ENCODE results near the gene LETM1. TPM values are rescaled to one million over a fixed set of nuclear protein-coding genes. Genes with fewer than 3 reads are reported as not detected.

The LETM1 gene
- total RNA-seq, 1 experiment from 2014 or later: 102 TPM

GRCh38 chr4:1815096-1815996, 40.6 kb downstream of the LETM1 start:
- no peak overlapping the region for H3K27ac ChIP-seq (ENCODE audit: low read depth, low read length, poor library complexity, severe bottlenecking)
- intact Hi-C loops (cut with micrococcal nuclease; ENCODE audit: unreplicated experiment): no loop called here
- no TSS peak for BruUV-seq (replicated peaks)
- no peak overlapping the region for H3K4me3 ChIP-seq (ENCODE audit: low read depth, low read length, poor library complexity, severe bottlenecking)
- no peaks in the 10 kb centered on the region for H3K4me1 ChIP-seq (ENCODE audit: insufficient read depth, low read length, poor library complexity, severe bottlenecking)
- DNase-seq (ENCODE audit: low spot score): no peak
- peaks cover 61% of the 10 kb centered on the region for H3K36me3 ChIP-seq (ENCODE audit: insufficient read depth, low read length, poor library complexity, severe bottlenecking)
- TF ChIP-seq, protein P1, sequence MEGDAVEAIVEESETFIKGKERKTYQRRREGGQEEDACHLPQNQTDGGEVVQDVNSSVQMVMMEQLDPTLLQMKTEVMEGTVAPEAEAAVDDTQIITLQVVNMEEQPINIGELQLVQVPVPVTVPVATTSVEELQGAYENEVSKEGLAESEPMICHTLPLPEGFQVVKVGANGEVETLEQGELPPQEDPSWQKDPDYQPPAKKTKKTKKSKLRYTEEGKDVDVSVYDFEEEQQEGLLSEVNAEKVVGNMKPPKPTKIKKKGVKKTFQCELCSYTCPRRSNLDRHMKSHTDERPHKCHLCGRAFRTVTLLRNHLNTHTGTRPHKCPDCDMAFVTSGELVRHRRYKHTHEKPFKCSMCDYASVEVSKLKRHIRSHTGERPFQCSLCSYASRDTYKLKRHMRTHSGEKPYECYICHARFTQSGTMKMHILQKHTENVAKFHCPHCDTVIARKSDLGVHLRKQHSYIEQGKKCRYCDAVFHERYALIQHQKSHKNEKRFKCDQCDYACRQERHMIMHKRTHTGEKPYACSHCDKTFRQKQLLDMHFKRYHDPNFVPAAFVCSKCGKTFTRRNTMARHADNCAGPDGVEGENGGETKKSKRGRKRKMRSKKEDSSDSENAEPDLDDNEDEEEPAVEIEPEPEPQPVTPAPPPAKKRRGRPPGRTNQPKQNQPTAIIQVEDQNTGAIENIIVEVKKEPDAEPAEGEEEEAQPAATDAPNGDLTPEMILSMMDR (conservative IDR thresholded peaks at IDR 0.05; ENCODE audit: low read depth, low read length): no peak
- no peak for TF ChIP-seq EZH2 (IDR thresholded peaks at IDR 0.05; ENCODE audit: borderline replicate concordance, low read depth, low read length, poor library complexity, severe bottlenecking)
- H3K9me3 ChIP-seq (ENCODE audit: low read depth, low read length, poor library complexity, severe bottlenecking): no peaks in the 10 kb centered on the region
- no peaks in the 10 kb centered on the region for H3K27me3 ChIP-seq (replicated peaks; ENCODE audit: insufficient read depth, low read depth, low read length, poor library complexity)
- POLR2A ChIA-PET (ENCODE audit: low non-redundant PET): no interaction called here
- CTCF ChIA-PET: no interaction called here

GRCh38 chr4:1814453-1814852, 41.5 kb downstream of the LETM1 start:
- Histone ChIP-seq H3K9me3 (ENCODE audit: low read depth, low read length, poor library complexity, severe bottlenecking) (no peaks in the 10 kb centered on the region), H3K36me3 (ENCODE audit: insufficient read depth, low read length, poor library complexity, severe bottlenecking) (peaks cover 57% of the 10 kb centered on the region), H3K4me1 (ENCODE audit: insufficient read depth, low read length, poor library complexity, severe bottlenecking) (no peaks in the 10 kb centered on the region), H3K27ac (ENCODE audit: low read depth, low read length, poor library complexity, severe bottlenecking) (no peak overlapping the region), H3K27me3 (replicated peaks; ENCODE audit: insufficient read depth, low read depth, low read length, poor library complexity) (no peaks in the 10 kb centered on the region), H3K4me3 (ENCODE audit: low read depth, low read length, poor library complexity, severe bottlenecking) (no peak overlapping the region)
- ChIA-PET POLR2A (ENCODE audit: low non-redundant PET) (no interaction called here), CTCF (no interaction called here)
- intact Hi-C loops (cut with micrococcal nuclease; ENCODE audit: unreplicated experiment): loop anchor here (5.0 kb wide), 1 partner anchor 83 kb away; no protein-coding TSS in a partner anchor
- TF ChIP-seq EZH2 (IDR thresholded peaks at IDR 0.05; ENCODE audit: borderline replicate concordance, low read depth, low read length, poor library complexity, severe bottlenecking): no peak
- TF ChIP-seq, protein P1 (conservative IDR thresholded peaks at IDR 0.05; ENCODE audit: low read depth, low read length): no peak
- no TSS peak for BruUV-seq (replicated peaks)
- no peak for DNase-seq (ENCODE audit: low spot score)

GRCh38 chr4:1813915-1814314, 42.0 kb downstream of the LETM1 start:
- ChIA-PET POLR2A (ENCODE audit: low non-redundant PET) (no interaction called here), CTCF (interaction anchor here (0.8 kb wide), 1 partner anchor 46 kb away, joined by 8 read pairs; no protein-coding TSS in a partner anchor)
- H3K9me3 ChIP-seq (ENCODE audit: low read depth, low read length, poor library complexity, severe bottlenecking): no peaks in the 10 kb centered on the region
- TF ChIP-seq EZH2 (IDR thresholded peaks at IDR 0.05; ENCODE audit: borderline replicate concordance, low read depth, low read length, poor library complexity, severe bottlenecking): no peak
- TF ChIP-seq, protein P1 (conservative IDR thresholded peaks at IDR 0.05; ENCODE audit: low read depth, low read length): peak; percentile 27; the same call in 1 of the 2 replicates
- DNase-seq (ENCODE audit: low spot score): peak; percentile 58
- BruUV-seq (replicated peaks): no TSS peak
- H3K4me1 ChIP-seq (ENCODE audit: insufficient read depth, low read length, poor library complexity, severe bottlenecking): no peaks in the 10 kb centered on the region
- peaks cover 51% of the 10 kb centered on the region for H3K36me3 ChIP-seq (ENCODE audit: insufficient read depth, low read length, poor library complexity, severe bottlenecking)
- intact Hi-C loops (cut with micrococcal nuclease; ENCODE audit: unreplicated experiment): loop anchor here (5.0 kb wide), 1 partner anchor 83 kb away; no protein-coding TSS in a partner anchor
- no peaks in the 10 kb centered on the region for H3K27me3 ChIP-seq (replicated peaks; ENCODE audit: insufficient read depth, low read depth, low read length, poor library complexity)
- H3K4me3 ChIP-seq (ENCODE audit: low read depth, low read length, poor library complexity, severe bottlenecking): no peak overlapping the region
- no peak overlapping the region for H3K27ac ChIP-seq (ENCODE audit: low read depth, low read length, poor library complexity, severe bottlenecking)

Data from A673 (cell line).